Neutrophil (primary cell): ENCODE data around the gene FGFR3.
"Not testable (repeated sequence)": the region's sequence is repeated elsewhere in the genome, so short reads cannot be mapped to it uniquely, and the experiment has no call there.

Experiments
- H3K27ac ChIP-seq: fragments of 200-600 bp; sonication (generic); 2 replicates; pipeline ENCODE4 v1.5.1; 2016; ENCODE audit warnings: mild to moderate bottlenecking, moderate library complexity
- H3K27me3 ChIP-seq: fragments of 200-600 bp; sonication (generic); 2 replicates; pipeline ENCODE4 v1.6.0; 2016; ENCODE audit warnings: mild to moderate bottlenecking
- H3K36me3 ChIP-seq: fragments of 200-600 bp; sonication (generic); 2 replicates; pipeline ENCODE4 v1.5.1; 2017
- H3K4me1 ChIP-seq, 2 experiments: fragments of 200-600 bp in 1 of 2; sonication (generic) in 1 of 2; 1 replicate in 1 of 2; 2 replicates in 1 of 2; pipeline versions ENCODE4 v1.5.1 to v1.6.1; 2013 to 2016; ENCODE audit warnings: low read depth in 1 of 2, low read length in 1 of 2, mild to moderate bottlenecking in 1 of 2, moderate library complexity in 1 of 2; ENCODE audit not compliant: control insufficient read depth in 1 of 2, insufficient read depth in 1 of 2
- H3K4me3 ChIP-seq, 2 experiments: fragments of 200-600 bp in 1 of 2; sonication (generic) in 1 of 2; 1 replicate in 1 of 2; 2 replicates in 1 of 2; pipeline ENCODE4 v1.5.1; 2013 to 2016; ENCODE audit warnings: low read depth in 1 of 2, low read length in 1 of 2, mild to moderate bottlenecking in 1 of 2, moderate library complexity in 1 of 2
- H3K9me3 ChIP-seq: fragments of 200-600 bp; sonication (generic); 2 replicates; pipeline ENCODE4 v1.5.1; 2016
- TF ChIP-seq, protein P1 (sequence below): fragments of 200-600 bp; sonication (generic); IDR thresholded peaks from 2 replicates; pipeline ENCODE4 v1.5.1; 2016; ENCODE audit warnings: antibody characterized with exemption

The FGFR3 gene

DNA sequence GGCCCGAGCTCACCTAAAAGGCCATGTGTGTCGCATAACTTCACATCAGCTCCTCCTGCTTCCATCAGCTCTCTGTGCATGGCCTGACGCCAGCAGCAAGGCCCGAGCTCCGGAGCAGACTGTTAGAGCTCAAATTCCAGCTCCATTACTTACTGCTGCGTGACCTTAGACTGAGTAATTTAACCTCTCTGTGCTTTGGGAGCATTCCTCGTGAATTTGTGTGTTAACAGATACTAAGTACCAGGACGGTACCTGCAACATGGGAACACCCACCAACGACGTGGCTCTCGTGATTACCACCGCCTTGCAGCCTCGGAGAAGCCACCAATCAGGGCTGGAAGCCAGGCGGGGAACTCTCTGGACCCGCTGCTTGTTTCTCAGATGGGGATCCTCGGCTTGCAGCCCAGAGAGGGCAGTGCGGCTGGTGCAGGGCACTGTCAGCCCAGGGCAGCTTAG, 49.9 kb downstream of the FGFR3 start:
- no peak overlapping the region for H3K27ac ChIP-seq
- TF ChIP-seq, protein P1, sequence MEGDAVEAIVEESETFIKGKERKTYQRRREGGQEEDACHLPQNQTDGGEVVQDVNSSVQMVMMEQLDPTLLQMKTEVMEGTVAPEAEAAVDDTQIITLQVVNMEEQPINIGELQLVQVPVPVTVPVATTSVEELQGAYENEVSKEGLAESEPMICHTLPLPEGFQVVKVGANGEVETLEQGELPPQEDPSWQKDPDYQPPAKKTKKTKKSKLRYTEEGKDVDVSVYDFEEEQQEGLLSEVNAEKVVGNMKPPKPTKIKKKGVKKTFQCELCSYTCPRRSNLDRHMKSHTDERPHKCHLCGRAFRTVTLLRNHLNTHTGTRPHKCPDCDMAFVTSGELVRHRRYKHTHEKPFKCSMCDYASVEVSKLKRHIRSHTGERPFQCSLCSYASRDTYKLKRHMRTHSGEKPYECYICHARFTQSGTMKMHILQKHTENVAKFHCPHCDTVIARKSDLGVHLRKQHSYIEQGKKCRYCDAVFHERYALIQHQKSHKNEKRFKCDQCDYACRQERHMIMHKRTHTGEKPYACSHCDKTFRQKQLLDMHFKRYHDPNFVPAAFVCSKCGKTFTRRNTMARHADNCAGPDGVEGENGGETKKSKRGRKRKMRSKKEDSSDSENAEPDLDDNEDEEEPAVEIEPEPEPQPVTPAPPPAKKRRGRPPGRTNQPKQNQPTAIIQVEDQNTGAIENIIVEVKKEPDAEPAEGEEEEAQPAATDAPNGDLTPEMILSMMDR = no peak
- H3K9me3 ChIP-seq = no peaks in the 10 kb centered on the region
- H3K4me3 ChIP-seq = no peak overlapping the region
- no peaks in the 10 kb centered on the region for H3K27me3 ChIP-seq
- H3K36me3 ChIP-seq = peaks cover 37% of the 10 kb centered on the region
- H3K4me1 ChIP-seq = no peaks in the 10 kb centered on the region

DNA sequence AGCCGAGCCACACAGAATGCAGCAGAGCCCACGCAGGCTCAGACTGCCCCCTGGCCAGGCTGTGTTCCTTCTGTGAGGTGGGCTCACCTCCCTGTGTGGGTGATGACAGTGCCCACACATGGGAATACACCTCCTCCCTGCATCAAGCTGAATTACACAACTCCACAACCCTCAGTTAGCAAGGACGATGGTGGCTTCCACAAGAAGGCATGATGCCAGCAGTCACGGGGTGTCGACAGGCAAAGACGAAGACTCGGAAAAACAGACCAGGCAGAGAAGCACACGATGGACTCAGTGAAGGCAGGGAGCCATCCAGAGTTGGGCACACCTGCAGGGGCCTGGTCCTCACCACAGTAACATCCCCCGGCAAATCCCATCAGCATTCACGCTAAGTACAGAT, 50.8 kb downstream of the FGFR3 start:
- no peaks in the 10 kb centered on the region for H3K27me3 ChIP-seq
- H3K4me1 ChIP-seq = no peaks in the 10 kb centered on the region
- no peak overlapping the region for H3K27ac ChIP-seq
- H3K36me3 ChIP-seq = peaks cover 32% of the 10 kb centered on the region
- no peak overlapping the region for H3K4me3 ChIP-seq
- TF ChIP-seq, protein P1 = no peak
- no peaks in the 10 kb centered on the region for H3K9me3 ChIP-seq

DNA sequence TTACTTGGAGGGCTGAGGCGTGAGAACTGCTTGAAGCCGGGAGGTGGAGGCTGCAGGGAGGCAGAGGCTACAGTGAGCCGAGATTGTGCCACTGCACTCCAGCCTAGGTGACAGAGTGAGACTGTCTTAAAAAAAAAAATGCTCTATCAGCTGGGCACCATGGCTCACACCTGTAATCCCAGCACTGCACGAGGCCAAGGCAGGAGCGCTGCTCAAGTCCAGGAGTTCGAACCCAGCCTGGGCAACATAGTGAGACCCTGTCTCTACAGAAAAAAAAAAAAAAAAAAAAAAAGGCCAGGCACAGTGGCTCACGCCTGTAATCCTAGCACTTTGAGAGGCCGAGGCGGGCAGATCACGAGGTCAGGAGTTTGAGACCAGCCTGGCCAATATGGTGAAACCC, 51.5 kb downstream of the FGFR3 start:
- peaks cover 27% of the 10 kb centered on the region for H3K36me3 ChIP-seq
- not testable (repeated sequence) for H3K9me3 ChIP-seq, H3K4me3 ChIP-seq, H3K27ac ChIP-seq, H3K4me1 ChIP-seq, H3K27me3 ChIP-seq

DNA sequence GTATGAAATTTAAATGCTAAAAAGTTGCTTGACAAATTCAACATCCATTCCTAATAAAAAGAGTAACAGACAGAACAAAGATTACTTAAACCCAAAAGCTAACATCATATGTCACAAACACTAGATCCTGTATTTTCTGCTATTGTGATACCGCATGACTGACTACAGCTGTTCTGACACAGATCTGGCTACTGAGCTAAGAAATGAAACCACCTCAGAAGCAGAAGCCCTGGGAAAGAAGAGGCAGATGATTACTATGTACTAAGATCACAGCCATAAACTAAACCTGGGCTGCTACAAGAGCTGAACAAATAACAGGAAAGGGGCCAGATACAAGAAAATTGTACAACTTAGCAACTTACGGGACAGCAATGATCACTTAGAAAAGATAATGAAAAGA, 53.5 kb downstream of the FGFR3 start:
- H3K4me3 ChIP-seq = no peak overlapping the region
- H3K27ac ChIP-seq = no peak overlapping the region
- no peaks in the 10 kb centered on the region for H3K27me3 ChIP-seq
- TF ChIP-seq, protein P1 = no peak
- H3K4me1 ChIP-seq = no peaks in the 10 kb centered on the region
- no peaks in the 10 kb centered on the region for H3K9me3 ChIP-seq
- H3K36me3 ChIP-seq = peaks cover 13% of the 10 kb centered on the region

DNA sequence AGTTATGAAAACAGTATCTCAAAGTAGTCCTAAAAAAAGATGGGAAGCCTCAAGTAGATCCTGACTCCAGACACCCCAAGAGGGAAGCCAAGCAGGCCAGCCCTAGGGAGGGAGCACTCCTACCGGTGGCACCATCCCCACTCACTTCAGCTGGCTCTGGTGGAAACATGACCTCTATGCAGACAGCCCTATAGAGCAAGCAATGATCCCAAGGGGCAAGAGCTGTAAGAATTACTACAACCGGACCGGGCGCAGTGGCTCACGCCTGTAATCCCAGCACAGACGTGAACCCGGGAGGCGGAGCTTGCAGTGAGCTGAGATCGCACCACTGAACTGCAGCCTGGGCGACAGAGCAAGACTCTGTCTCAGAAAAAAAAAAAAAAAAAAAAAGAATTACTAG, 57.2 kb downstream of the FGFR3 start:
- Histone ChIP-seq H3K4me1 (peaks cover 4 to 5% of the 10 kb centered on the region in 2 experiments), H3K9me3 (no peaks in the 10 kb centered on the region), H3K4me3 (no peak overlapping the region), H3K27ac (no peak overlapping the region), H3K27me3 (no peaks in the 10 kb centered on the region), H3K36me3 (no peaks in the 10 kb centered on the region)
- TF ChIP-seq, protein P1 = no peak

DNA sequence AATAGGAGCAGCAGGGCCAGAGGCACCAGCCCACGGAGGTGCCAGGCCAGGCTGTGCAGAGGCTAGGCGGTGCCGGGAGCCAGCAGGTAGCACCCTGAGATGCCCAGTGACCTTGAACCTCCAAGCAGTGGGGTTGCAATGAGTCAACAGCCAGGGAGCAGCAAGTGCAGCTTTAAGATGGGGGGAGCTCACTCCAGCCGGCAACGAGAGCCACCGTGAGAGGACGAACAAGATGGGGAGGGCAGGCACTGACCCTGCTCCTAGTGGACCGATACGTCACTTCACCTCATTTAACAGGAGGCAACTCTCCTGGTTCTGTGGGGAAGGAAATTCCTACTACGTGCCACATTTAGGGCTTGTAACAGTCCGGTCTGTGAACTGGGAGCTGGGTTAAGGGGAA, 58.1 kb downstream of the FGFR3 start:
- Histone ChIP-seq H3K27me3 (no peaks in the 10 kb centered on the region), H3K4me1 (peaks cover 7 to 8% of the 10 kb centered on the region in 2 experiments), H3K36me3 (no peaks in the 10 kb centered on the region), H3K27ac (no peak overlapping the region), H3K9me3 (no peaks in the 10 kb centered on the region), H3K4me3 (no peak overlapping the region)
- TF ChIP-seq, protein P1 = no peak
